ENCODE results near the gene KDM8. TPM values are rescaled to one million over a fixed set of nuclear protein-coding genes. Genes with fewer than 3 reads are reported as not detected.
A peak's percentile ranks its signal among the peaks of the same experiment; 100 is the strongest.

Gene KDM8
- total RNA-seq, 1 experiment from 2014 or later = 15.5 TPM

- no peak overlapping the region for H3K14ac ChIP-seq (ENCODE audit: insufficient read depth, low read length)
- no peak overlapping the region for H4K91ac ChIP-seq (ENCODE audit: insufficient read length, low read depth, low read length)
- no peak overlapping the region for H2BK120ac ChIP-seq (ENCODE audit: low read depth, low read length, poor library complexity, severe bottlenecking)
- H3K27me3 ChIP-seq (ENCODE audit: insufficient read depth, low read length) = no peaks in the 10 kb centered on the region
- no peak overlapping the region for H3K9ac ChIP-seq (ENCODE audit: extremely low read depth, insufficient read length, low read length)
- no peak overlapping the region for H2BK12ac ChIP-seq (ENCODE audit: insufficient read length, low read depth, low read length)
- H2BK5ac ChIP-seq (ENCODE audit: insufficient read length, low read length) = no peak overlapping the region
- no peak overlapping the region for H2AK5ac ChIP-seq (ENCODE audit: insufficient read length, low read length)
- no peak overlapping the region for H4K8ac ChIP-seq (replicated peaks; ENCODE audit: insufficient read length, low read depth, low read length)
- no peak overlapping the region for H2AFZ ChIP-seq (ENCODE audit: low read length)
- no peak overlapping the region for H3K23ac ChIP-seq (ENCODE audit: insufficient read length, low read depth, low read length)
- no peaks in the 10 kb centered on the region for H3K79me1 ChIP-seq (ENCODE audit: insufficient read depth, low read depth, low read length, poor library complexity, severe bottlenecking)
- 0 out of 7 replicates have a peak, but pooled peaks cover 0 to 2% (median 0%) of the 10 kb centered on the region in 3 experiments for H3K36me3 Mint-ChIP-seq (ENCODE audit: insufficient read depth in 1 of 3, low read depth in 3 of 3)
- H3K79me2 ChIP-seq (ENCODE audit: insufficient read depth, low read length) = no peaks in the 10 kb centered on the region
- H3K4me1 ChIP-seq (ENCODE audit: insufficient read depth, low read length) = no peaks in the 10 kb centered on the region
- H3T11ph ChIP-seq (ENCODE audit: low read length) = no peak overlapping the region
- H3K4me2 ChIP-seq (ENCODE audit: insufficient read depth, insufficient read length, low read length) = no peak overlapping the region
- no peak for DNase-seq
- TF ChIP-seq CTCF (conservative IDR thresholded peaks at IDR 0.05) = no peak
- H2BK20ac ChIP-seq (ENCODE audit: low read depth, low read length, poor library complexity, severe bottlenecking) = no peak overlapping the region
- peaks cover 1% of the 10 kb centered on the region; the same call in 1 of the 2 replicates for H3K27me3 Mint-ChIP-seq (ENCODE audit: low read depth)
- WGBS (ENCODE audit: extremely low coverage, insufficient read length, low lambda C conversion rate) = no CpG with 5 or more reads among the region's 8 CpGs
- H3K4ac ChIP-seq (ENCODE audit: low read depth, low read length) = no peak overlapping the region
- no peaks in the 10 kb centered on the region for H3K23me2 ChIP-seq (ENCODE audit: insufficient read length, low read depth, low read length, poor library complexity, severe bottlenecking)
- no peak overlapping the region for H3K18ac ChIP-seq (ENCODE audit: insufficient read length, low read depth, low read length)
- no peak overlapping the region for H4K5ac ChIP-seq (ENCODE audit: insufficient read length, low read depth, low read length)
- no peak overlapping the region for H2BK15ac ChIP-seq (ENCODE audit: low read depth, low read length)
- H3K56ac ChIP-seq (ENCODE audit: insufficient read length, low read depth, low read length) = no peak overlapping the region
- H3K9me3 ChIP-seq (ENCODE audit: control insufficient read depth, low read depth, low read length) = no peaks in the 10 kb centered on the region
- H3K27ac ChIP-seq (ENCODE audit: insufficient read length, low read depth, low read length) = no peak overlapping the region
- H3K9me3 Mint-ChIP-seq = no peaks in the 10 kb centered on the region
- no peak overlapping the region for H3K4me3 Mint-ChIP-seq
- no peaks in the 10 kb centered on the region for H4K20me1 ChIP-seq (ENCODE audit: control insufficient read depth, insufficient read depth, insufficient read length)
- peak overlapping the region in 1 of 3 experiments; percentile 31; a peak in 3 of 7 replicates for H3K27ac Mint-ChIP-seq
- peaks cover 9 to 21% of the 10 kb centered on the region in 2 experiments for H3K4me1 Mint-ChIP-seq
These were observed 33.4 kb downstream of the KDM8 start for GRCh38 chr16:27236635-27237218.
